HG03469 (cell line): Measurements from ENCODE around the gene ADD1.

Source experiments
- ATAC-seq: cut with Tn5 transposase; IDR thresholded peaks from one replicate; pipeline ENCODE4 v1.9.1; 2021; ENCODE audit warnings: mild to moderate bottlenecking, moderate library complexity, moderate number of reproducible peaks; ENCODE audit not compliant: unreplicated experiment

ADD1 gene

DNA sequence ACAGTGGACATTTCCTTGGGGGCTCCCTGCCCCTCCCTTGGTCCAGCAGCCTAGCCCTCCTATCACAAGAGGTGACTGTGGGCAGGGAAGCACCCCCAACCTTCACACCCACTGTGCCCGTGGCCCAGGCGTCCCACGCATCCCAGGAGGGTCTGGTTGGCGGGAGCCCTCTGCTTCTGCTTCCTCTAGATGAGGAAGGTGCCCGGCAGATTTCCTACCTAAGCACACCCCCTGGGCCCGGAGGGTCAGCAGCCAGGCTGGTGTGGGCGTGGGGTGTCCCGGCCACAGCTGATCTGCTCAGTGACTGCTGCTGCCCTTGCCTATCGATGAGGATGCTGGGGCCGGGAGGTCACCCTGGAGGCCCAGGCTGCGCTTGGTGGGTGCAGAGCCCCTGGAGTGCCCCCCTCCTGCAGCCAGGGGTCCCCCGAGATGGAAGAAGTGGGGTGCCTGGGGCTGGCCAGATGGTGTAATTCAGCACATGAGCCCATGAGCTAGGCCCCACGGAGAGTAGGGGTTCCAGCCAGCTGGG, 38.6 kb upstream of the ADD1 start:
- ATAC-seq, result no peak

DNA sequence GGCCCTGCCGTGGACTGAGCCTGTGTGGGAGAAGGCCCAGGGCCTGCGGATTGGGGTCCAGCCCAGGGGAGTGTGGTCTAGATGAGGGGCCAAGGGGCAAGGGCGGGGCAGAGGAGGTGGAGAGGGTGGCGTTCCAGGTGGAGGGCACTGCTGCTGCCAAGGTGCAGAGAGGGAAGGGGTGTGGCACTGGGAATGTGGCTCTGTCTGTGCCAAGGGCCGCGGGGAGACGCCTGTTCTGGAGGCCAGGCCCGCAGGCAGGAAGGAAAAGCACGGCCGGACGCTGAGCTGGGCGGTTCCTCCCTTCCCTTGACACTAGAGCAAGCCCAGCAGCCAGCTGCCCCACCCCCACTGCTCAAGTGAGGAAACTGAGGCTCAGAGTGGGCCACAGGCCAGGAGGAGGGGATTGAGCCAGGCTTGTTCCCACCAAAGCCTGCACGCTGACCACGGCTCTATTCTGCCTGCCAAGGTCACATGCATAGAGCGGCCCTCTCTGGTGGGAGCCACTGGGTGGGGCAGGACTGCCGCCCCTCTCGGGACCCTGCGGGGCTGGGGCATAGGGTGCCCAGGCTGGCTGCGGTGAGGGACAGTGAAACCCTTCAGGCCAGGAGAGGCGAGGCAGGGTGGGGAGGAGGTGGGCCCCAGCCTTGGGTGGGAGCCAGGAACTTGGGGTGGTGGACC, 37.8 kb upstream of the ADD1 start:
- ATAC-seq, result no peak

GRCh38 chr4:2806390-2807355, 37.0 kb upstream of the ADD1 start:
- no peak for ATAC-seq

- ATAC-seq, result no peak
Measured at GRCh38 chr4:2807571-2807970, 36.1 kb upstream of the ADD1 start.

GRCh38 chr4:2808001-2808400, 35.6 kb upstream of the ADD1 start:
- ATAC-seq, result no peak

- no peak for ATAC-seq
Measured at GRCh38 chr4:2809610-2810180, 33.9 kb upstream of the ADD1 start.

GRCh38 chr4:2810388-2810787, 33.3 kb upstream of the ADD1 start:
- ATAC-seq, result no peak

- no peak for ATAC-seq
Measured at GRCh38 chr4:2811830-2812611, 31.6 kb upstream of the ADD1 start.

DNA sequence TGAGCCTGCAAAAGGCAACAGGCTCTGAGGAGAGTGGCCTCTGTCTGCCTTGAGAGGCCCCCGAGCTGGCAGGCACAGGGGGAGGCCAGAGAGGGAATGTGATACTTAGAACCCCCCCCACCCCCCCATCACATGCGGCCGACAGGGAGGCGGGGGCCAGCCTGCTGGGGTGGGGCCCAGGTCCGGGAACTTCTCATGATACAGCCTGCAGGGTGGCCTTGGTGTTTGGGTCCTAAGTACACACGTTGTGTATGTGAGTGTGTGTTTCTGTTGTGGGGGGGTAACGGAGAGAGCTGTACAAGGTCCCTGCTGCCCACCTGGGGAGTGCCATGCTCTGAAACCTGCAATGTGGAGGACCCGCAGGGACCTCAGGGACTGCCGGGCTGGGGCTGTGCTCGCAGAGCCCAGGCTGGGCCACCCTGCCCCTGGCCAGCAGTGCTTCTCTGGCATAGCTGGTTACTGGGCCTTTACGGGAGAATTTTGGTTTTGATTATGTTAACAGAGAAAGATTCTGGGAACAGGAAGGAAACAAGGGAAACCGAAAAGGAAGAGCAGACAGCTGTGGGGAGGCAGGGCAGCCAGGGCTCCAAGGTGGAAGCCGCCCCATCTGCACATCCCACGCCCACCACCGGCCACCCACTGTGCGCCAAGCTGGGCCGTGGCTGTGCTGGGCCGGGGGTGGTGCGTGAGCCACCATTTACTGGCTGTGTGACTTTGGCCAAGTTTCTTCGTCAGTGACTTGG, 30.9 kb upstream of the ADD1 start:
- no peak for ATAC-seq

DNA sequence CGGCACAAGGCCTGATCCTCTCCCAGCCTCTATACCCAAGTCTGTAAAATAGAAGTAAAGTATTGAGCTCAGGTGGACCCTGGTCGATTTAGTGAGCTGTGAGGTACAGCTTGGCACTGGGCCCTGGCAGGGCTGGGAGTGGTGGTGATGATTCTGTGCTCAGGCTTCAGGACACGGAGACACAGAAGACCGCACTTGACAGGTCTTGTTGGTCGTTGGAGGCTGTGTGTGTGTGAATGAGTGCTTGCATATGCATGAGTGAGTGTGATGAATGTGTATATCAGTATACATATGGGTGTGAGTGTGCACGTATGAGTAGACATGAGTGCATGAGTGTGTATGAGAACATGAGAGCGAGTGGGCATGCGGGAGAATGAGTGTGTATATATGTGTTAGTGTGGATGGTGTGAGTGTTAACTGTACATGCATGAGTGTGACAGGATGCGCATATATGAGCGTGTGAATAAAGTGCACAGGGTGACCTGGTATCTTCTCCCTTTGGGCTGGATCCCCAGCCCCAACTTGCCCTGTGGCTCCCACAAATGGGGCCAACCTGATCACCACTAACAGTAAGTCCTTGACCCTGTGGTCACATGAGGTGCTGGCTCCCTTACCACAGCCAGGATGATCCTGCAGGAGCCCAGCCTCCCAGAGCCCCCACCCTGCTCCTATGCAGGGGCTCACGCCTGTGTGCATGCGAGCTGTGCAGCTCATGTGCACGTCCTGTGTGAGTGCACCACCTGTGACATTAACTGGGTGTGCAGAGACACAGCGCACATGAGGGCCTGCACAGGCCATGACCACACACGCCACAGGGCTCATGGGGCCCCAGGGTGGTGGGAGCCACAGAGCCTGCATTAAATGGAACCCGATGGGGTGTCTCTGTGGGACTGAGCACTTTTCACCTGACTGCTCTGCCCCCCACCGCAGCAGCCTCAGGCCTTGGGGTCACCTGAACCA, 29.9 kb upstream of the ADD1 start:
- ATAC-seq, result no peak

GRCh38 chr4:2814627-2815270, 28.9 kb upstream of the ADD1 start:
- ATAC-seq, result no peak

GRCh38 chr4:2816401-2816954, 27.2 kb upstream of the ADD1 start:
- no peak for ATAC-seq

DNA sequence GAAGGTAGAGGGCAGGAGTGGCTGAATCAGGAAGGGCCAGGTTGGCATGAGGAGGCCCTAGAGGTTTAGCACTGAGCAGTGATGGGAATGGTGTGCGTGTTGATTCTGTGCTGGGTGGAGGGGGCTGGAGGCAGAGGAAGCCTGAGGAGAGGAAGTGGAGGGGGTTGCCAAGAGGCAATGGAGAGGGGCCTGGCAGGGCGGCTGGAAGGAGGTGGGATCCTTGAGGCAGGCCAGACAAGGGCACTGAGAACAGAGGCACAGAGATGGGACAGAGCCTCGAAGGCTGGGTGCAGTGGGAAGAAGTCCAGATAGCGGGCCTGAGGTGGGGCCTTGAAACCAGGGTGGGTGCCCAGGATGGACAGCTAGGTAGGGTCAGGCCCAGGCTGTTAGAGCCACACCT, 26.5 kb upstream of the ADD1 start:
- no peak for ATAC-seq

DNA sequence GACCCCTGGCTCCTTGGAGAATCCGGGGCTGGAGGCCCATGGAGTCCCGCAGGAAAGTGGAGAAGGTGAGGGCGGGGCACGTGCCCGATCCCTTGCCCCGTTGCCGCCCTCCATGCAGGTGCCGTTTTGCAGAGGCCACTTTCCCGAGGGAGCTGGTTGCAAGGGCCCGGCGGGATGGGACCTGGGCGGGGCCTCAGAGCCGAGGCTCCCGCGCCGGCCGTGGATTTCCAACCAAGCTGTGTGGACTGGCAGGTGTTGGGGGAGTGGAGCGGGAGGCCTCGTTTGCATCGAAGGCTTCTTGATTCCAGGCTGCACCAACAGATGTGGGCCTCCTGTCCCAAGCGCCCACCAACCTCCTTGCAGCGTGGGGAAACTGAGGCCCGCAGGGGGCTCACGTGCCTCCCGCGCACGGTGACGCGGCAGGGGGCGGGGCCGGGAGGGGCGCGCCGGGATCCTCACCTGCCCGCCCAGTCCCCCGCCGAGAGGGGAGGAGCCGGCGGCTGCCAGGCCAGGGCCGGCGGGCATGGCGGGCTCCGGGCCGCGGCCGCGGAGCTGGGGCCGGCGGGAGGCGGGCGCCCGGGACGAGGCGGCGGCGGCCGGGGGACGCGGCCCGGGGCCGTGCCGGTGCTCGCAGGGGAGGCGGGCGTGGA, 25.8 kb upstream of the ADD1 start:
- ATAC-seq, result no peak

GRCh38 chr4:2818351-2818939, 25.2 kb upstream of the ADD1 start:
- ATAC-seq, result no peak

GRCh38 chr4:2819244-2820215, 24.1 kb upstream of the ADD1 start:
- ATAC-seq, result no peak
